Activated CD8-positive, alpha-beta memory T cell treated with anti-CD3 and anti-CD28 coated beads, Interleukin-2, amount 50 U/mL, for 1 hour (primary cell): ENCODE results near the gene GJA4.

Experiments used
- DNase-seq: peaks from one replicate; pipeline ENCODE4 v3.0.0-alpha.2; 2020; ENCODE audit errors: extremely low read depth

GJA4 gene

DNA sequence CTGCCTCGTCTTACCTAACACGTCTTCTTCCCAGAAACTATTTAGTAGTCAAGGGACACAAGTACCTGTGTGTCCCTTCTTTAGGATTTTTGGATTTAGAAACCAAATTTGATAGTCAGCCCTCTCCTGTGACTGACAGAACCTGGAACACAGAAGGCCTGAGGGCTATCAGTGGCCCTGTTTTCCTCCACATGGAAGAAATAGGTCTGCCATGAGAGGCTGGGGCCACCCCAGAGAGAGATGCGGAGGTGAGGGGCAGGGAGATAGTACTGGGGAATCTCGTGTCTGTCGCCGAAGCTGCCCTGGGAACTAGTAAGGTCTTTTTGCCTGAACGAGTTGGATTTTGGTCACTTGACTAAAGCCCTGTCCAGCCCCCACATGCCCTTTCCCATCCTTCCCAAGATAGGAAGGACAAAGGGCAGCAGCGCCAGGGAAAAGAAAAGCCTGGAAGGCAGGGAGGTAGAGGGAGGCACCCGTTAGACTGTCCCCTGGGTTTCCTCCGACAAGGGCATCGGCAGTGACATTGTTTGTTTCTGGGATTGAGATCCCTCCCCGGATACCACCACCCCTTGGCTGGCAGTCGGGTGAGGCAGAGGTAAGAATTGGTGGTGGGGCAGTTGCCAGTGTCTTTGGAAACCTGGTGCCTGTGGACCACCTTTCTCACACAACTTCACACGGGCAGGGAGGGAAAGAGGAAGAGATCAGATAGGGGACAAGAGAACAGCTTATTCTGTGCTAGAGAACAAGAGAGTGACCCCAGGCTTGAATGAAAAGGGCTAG is 46.9 kb downstream of the GJA4 start:
- DNase-seq: no peak

- DNase-seq: no peak
These were observed 47.6 kb downstream of the GJA4 start for GRCh38 chr1:34840426-34840825.

GRCh38 chr1:34842073-34842472 is 49.3 kb downstream of the GJA4 start:
- no peak for DNase-seq

- no peak for DNase-seq
These were observed 50.2 kb downstream of the GJA4 start for GRCh38 chr1:34842952-34843371.

- no peak for DNase-seq
These were observed 50.8 kb downstream of the GJA4 start for GRCh38 chr1:34843392-34844251.

GRCh38 chr1:34844252-34844634 is 51.4 kb downstream of the GJA4 start:
- no peak for DNase-seq
